Skeletal muscle satellite cell (primary cell): ENCODE measurements around the gene ZNF492. TPM values are rescaled to one million over a fixed set of nuclear protein-coding genes. Genes with fewer than 3 reads are reported as not detected.
A peak's percentile ranks its signal among the peaks of the same experiment; 100 is the strongest.
"Not testable (repeated sequence)": the region's sequence is repeated elsewhere in the genome, so short reads cannot be mapped to it uniquely, and the experiment has no call there.

Experiments used
- H3K27me3 ChIP-seq: 2 replicates; pipeline ENCODE4 v1.7.0; 2013; ENCODE audit warnings: low read length; ENCODE audit not compliant: control insufficient read depth, insufficient read depth
- H3K36me3 ChIP-seq: 2 replicates; pipeline ENCODE4 v1.7.0; 2013; ENCODE audit warnings: mild to moderate bottlenecking, control low read depth, low read length; ENCODE audit not compliant: insufficient read depth
- H3K4me1 ChIP-seq: 2 replicates; pipeline ENCODE4 v1.7.0; 2013; ENCODE audit warnings: low read length; ENCODE audit not compliant: control insufficient read depth, insufficient read depth
- H3K4me2 ChIP-seq: 2 replicates; pipeline ENCODE4 v1.7.0; 2013; ENCODE audit warnings: mild to moderate bottlenecking, low read length
- H3K4me3 ChIP-seq: 2 replicates; pipeline ENCODE4 v1.7.0; 2013; ENCODE audit warnings: low read length
- H3K9ac ChIP-seq: 2 replicates; pipeline ENCODE4 v1.7.0; 2013; ENCODE audit warnings: mild to moderate bottlenecking, low read depth, low read length, moderate library complexity
- H3K9me3 ChIP-seq: replicated peaks from 2 replicates; pipeline ENCODE4 v1.7.0; 2013; ENCODE audit warnings: mild to moderate bottlenecking, control low read depth, low read length
- total RNA-seq: library from RNA; depleted of rRNA; stranded (reverse); fragments of >200 nt; gene quantifications from 2 replicates; pipeline ENCODE4 v1.2.3, GENCODE V29; 2012; rRNA removed

ZNF492 gene
- 0.22 and 0.25 TPM in 2 replicates for total RNA-seq

DNA sequence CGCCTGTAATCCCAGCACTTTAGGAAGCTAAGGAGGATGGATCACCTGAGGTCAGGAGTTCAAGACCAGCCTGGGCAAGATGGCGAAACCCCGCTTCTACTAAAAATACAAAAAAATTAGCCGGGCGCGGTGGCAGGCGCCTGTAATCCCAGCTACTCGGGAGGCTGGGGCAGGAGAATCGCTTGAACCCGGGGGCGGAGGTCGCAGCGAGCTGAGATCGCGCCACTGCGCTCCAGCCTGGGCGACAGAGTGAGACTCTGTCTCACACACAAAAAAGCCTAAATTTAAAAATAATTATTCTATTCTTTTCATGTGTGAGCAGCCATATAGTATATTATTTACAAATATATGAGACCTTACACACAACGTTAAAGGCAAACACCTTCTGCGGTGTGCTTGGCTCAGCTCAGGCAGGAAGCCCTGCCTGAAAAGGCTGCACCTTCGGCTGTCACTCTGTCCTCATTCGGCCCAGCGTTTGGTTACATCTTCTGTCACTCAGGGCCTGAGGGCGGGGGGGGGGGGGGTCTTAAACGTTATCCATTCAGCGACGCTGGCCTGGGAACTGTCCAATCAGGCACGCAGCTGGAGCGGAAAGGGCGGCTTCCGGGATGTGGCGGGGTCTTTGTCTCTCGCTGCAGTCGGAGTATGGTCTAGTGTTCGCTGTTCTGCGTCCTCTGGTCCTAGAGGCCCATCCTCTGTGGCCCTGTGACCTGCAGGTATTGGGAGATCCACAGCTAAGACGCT is at the start of gene ZNF492:
TSS of gene ZNF492 (plus strand) at position 619 of the 744 bp plus-strand sequence. CDS start 19,076 bp downstream, outside the sequence.
- not testable (repeated sequence) for H3K4me1 ChIP-seq, H3K27me3 ChIP-seq, H3K36me3 ChIP-seq, H3K9me3 ChIP-seq
- H3K9ac ChIP-seq = peak within 1 kb of the TSS; percentile 82
- H3K4me2 ChIP-seq = peak within 1 kb of the TSS; percentile 93
- H3K4me3 ChIP-seq = peak within 1 kb of the TSS; percentile 96

DNA sequence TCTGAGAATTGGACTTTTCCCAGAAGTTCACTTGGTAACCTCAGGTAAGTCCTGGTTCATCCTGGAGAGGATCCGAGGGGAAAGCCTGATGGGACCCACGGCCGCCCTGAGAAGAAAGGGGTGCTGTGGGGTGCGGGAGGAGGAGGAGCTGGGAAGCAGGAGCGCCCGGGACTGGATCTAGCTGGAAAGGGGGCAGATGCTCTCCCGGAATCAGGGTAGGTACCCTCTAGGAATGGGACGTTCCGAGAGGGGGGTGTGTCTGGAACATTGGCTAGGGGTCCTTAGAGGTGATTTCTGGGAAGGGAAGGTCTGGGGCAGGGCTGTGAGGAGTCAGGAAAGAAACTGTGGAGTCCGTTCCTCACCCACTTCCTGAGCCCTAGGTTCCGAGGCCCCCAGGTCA is 38.7 kb upstream of the ZNF492 start:
- Histone ChIP-seq H3K36me3 (no peaks in the 10 kb centered on the region), H3K4me1 (no peaks in the 10 kb centered on the region), H3K4me2 (no peak overlapping the region), H3K9me3 (peaks cover 4% of the 10 kb centered on the region), H3K27me3 (no peaks in the 10 kb centered on the region), H3K4me3 (no peak overlapping the region), H3K9ac (no peak overlapping the region)

DNA sequence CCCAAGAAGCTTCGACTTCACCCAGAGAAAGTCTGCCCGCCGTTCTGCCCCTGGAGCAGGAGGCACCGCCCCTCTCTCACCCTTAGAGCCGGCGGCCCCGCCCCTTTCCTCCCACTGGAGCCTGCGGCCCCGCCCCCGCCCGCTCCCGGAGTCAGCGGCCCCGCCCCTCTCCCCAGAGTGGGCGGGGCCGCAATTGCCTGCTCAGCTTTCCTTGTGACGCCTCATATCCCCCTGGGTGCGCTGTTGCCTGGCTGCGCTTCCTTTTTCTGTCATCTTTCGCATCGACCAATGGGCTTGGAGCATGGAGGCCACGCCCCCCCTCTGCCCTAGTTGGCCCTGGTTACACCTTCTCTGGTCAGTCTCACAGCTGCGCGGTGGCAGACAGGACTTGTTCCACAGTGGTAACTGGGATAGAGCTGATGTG is 38.2 kb upstream of the ZNF492 start:
- Histone ChIP-seq H3K4me1 (no peaks in the 10 kb centered on the region), H3K4me2 (no peak overlapping the region), H3K9me3 (peaks cover 6% of the 10 kb centered on the region), H3K27me3 (no peaks in the 10 kb centered on the region), H3K9ac (no peak overlapping the region), H3K4me3 (no peak overlapping the region), H3K36me3 (no peaks in the 10 kb centered on the region)

DNA sequence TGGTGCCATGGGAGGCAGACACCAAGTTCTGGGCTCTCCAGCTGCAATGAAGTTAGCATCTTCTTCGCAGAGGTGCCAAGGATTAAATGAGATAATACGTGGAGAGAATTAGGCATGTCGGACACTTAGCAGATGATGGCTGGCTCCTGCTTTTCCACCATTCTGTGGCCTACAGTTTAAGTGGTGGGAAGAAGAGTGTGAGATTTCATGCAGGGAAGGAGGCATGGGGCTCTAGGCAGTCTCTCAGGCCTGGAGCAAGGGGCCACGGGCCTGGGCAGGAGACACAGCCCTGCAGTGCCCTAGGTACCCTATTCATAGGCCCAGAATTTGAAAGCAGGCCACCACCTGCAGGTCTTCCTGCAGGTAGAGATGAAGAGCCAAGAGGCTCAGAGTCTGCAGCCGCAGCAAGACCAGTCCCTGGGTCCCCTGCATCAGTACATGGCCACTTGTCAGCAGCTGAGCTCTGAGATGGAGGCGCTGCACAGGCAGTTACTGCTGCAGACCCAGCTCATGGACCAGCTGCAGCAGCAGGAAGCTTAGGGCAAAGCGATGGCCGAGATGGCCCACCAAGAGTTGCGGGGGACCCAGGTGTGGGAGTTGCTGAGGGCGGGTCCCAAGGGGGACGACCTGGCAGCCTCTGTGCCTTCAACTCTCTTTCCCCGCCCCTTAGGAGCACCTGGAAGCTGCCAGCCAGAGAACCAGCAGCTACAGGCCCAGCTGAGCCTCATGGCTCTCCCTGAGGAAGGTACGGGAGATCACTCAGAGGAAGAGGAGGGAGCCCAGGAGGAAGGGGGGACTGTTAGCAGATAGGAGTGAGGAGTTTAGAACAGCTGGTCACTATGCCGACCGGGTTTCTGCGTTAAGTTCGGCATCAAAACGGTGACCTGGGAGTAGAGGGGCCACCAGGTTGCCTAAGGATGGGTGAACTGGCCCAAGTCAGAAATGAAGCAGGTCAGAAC is 33.2 kb upstream of the ZNF492 start:
- H3K36me3 ChIP-seq = no peaks in the 10 kb centered on the region
- no peaks in the 10 kb centered on the region for H3K27me3 ChIP-seq
- H3K9ac ChIP-seq = no peak overlapping the region
- no peak overlapping the region for H3K4me3 ChIP-seq
- H3K9me3 ChIP-seq = peaks cover 17% of the 10 kb centered on the region
- H3K4me1 ChIP-seq = no peaks in the 10 kb centered on the region
- H3K4me2 ChIP-seq = no peak overlapping the region

DNA sequence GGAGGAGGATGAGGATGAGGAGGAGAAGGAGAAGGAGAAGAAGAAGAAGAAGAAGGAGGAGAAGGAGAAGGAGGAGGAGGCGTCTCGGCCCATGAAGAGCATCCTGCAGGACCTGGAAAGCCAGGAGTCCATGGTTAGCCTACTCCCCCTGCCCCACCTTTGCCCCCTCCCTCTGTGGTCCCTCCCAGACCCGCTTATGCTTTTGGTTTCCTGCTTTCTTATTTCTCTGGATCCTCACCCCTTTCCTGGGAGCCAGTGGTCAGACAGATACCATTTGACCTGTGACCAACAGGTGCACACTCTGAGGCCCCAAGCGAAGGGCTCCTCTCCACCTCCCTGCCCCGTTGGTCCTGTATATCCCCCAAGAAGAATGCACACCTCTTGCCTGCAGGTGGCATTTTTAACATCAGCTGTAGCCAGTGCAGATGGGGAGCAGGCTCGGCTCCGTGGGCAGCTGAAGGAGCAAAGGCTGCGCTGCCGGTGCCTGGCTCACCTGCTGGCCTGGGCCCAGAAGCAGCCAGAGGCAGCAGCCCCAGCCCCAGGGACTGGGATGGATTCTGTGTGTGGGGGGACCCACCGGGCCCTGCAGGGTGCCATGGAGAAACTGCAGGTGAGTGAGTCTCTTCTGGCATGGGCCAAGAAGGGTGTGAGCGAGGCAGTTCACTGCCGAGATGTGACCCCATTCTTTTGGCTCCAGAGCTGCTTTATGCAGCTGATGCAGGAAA is 32.1 kb upstream of the ZNF492 start:
- no peak overlapping the region for H3K4me2 ChIP-seq
- no peaks in the 10 kb centered on the region for H3K4me1 ChIP-seq
- H3K36me3 ChIP-seq = no peaks in the 10 kb centered on the region
- H3K9ac ChIP-seq = no peak overlapping the region
- no peaks in the 10 kb centered on the region for H3K27me3 ChIP-seq
- H3K4me3 ChIP-seq = no peak overlapping the region
- H3K9me3 ChIP-seq = peaks cover 17% of the 10 kb centered on the region

DNA sequence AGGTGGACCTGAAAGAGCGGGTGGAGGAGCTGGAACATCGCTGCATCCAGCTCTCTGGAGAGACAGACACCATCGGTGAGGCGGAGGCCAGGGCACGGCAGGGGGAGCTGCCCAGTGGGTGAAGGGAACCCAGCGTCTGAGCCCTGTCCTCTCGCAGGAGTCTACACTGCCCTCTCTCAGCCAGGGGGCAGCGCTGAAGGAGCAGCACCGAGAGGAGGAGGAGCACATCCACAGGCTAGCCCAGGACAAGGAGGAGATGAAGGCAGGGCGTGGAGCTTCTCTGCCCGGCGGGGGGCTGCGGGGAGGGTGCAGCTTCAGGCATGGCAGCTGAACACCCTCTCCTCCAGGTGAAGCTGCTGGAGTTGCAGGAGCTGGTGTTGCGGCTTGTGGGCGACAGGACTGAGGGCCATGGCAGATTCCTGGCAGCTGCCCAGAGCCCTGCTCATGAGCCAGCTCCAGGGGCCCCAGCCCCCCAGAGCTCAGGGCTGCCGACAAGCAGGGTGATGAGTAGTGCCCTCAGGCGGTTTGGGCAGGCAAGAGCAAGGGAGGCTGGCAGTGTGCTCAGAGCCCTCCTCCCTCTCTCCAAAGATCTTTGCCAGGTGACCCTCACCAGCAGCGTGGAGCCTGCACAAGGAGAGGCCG is 31.4 kb upstream of the ZNF492 start:
- no peak overlapping the region for H3K9ac ChIP-seq
- no peaks in the 10 kb centered on the region for H3K36me3 ChIP-seq
- no peaks in the 10 kb centered on the region for H3K4me1 ChIP-seq
- no peak overlapping the region for H3K4me3 ChIP-seq
- peaks cover 17% of the 10 kb centered on the region for H3K9me3 ChIP-seq
- no peaks in the 10 kb centered on the region for H3K27me3 ChIP-seq
- H3K4me2 ChIP-seq = no peak overlapping the region

DNA sequence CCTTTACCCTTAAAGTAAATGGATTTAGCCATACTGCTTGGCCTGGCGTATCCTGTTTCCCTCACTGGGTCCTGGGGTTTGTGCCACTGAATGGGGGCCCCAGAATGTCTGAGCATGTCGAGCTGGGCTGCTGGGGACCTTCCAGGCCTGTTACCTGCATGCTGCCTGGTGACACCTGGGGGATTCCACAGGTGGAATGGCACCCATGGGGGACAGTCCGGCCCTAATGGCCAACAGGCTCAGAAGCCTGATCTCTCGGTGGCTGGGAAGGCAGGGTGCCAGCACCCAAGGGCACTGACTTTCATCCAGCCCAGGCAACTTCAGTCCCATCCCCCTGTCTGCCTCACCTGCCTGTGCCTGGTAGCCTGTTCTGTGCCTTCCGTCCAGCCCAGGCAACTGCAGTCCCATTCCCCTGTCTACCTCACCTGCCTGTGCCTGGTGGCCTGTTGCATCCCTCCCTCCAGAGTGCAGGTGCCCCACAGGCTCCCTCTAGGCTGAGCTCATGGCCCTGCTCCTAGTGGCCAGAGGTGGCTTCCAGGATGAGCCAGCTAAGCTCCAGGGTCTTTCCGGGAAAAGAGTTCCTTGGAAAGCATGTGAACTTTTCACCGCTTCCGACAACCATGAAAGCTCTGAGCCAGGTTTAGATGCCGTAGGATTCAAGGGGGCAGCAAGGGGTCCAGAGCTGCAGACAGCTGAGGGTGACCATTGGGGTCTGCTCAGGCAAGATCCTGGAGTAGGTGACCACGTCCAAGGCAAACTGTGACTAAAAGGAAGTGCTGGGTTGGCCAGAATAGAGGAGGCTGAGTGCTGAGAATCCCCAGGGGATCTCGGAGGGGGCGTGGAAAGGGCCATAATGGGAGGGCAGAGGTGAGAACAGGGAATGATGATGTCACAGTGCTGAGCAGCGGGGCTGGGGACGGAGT is 30.3 kb upstream of the ZNF492 start:
- Histone ChIP-seq H3K4me1 (no peaks in the 10 kb centered on the region), H3K9ac (no peak overlapping the region), H3K4me2 (no peak overlapping the region), H3K4me3 (no peak overlapping the region), H3K27me3 (no peaks in the 10 kb centered on the region), H3K36me3 (no peaks in the 10 kb centered on the region), H3K9me3 (peaks cover 17% of the 10 kb centered on the region)

DNA sequence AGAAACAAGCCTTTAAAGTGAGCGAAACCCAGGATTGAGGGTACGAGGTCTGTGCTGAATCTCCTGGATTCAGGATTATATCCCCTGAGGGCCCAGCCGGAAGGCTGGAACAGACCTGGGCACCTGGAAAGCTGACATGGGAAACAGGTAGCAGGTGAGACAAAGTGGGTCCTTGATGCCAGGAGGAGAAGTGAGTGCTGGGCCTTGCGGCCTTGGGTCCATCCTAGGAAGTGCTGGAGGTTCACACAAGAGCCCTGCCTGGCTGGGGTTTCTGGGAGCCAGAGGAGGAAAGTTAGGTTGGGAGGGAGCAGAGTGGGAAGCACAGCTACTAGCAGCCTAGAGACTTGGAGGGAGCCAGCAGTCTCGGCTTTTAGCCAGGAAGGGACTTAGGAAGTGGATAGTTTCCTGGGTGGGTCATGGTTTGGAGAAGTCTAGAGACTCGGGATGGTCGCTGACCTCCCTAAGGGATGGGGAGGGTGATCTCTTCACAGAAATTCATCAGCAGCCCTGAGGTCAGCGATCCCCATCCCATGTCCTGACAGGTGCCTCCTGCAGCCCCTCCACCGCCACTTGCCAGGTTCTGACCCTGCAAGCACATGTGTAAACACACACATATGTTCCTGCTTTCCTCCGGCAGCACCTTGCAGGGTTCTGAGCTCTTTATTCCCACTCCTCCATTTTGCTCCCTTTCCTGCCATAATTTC is 29.4 kb upstream of the ZNF492 start:
- H3K27me3 ChIP-seq = no peaks in the 10 kb centered on the region
- no peak overlapping the region for H3K4me2 ChIP-seq
- no peaks in the 10 kb centered on the region for H3K4me1 ChIP-seq
- H3K9me3 ChIP-seq = peaks cover 15% of the 10 kb centered on the region
- no peak overlapping the region for H3K9ac ChIP-seq
- H3K4me3 ChIP-seq = no peak overlapping the region
- no peaks in the 10 kb centered on the region for H3K36me3 ChIP-seq

DNA sequence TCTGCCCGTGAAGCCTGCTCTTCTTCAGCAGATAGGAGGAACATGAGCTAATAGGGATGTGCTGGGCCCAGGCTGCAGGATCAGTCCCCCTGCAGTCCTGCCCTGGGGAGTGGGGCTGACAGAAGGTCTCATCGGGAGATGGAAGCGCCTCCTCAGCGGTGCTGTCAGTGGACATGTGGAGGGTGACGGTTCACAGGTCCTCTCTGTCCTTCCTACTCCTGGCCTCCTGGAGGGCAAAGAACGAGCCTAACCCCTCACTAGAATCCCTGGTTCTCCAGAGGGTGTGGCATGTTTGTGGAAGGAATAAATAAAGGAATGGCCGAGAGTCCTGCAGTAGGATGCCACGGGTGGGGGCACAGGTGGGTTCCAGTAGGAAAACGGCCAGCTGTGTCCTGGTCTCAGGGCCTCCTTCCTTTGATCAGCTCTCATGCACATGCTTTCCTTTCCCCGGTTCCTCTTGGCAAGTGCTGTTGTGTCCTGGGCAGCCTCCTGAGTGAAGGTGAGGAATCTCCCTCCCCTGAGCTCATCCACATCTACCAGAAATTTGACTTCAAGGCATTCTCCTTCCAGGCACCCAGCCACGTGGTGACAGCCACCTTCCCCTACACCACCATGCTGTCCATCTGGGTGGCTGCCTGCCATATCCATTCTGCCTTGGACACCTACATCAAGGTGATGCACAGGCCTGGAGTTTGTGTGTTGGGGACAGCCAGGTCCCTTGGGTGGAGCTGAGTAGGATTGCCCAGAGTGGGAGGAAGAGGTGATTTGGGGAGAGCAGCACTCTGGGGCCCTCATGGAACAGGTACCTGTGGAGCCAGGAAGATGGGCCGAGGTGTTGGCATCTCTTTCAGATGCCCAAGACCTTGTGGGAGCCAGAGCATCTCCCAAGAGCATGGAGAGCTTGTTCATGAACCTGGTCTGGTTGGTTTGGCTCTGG is 28.6 kb upstream of the ZNF492 start:
- Histone ChIP-seq H3K9me3 (peaks cover 16% of the 10 kb centered on the region), H3K4me2 (no peak overlapping the region)

More for the DNA sequence above, 28.6 kb upstream of the ZNF492 start:
- Histone ChIP-seq H3K9ac (no peak overlapping the region), H3K4me1 (no peaks in the 10 kb centered on the region), H3K4me3 (no peak overlapping the region), H3K36me3 (no peaks in the 10 kb centered on the region), H3K27me3 (no peaks in the 10 kb centered on the region)
